ENCODE measurements around the gene STOX2.

GRCh38 chr4:183926950-183927349 is 21.8 kb downstream of the STOX2 start:
- TF ChIP-seq, protein P1, sequence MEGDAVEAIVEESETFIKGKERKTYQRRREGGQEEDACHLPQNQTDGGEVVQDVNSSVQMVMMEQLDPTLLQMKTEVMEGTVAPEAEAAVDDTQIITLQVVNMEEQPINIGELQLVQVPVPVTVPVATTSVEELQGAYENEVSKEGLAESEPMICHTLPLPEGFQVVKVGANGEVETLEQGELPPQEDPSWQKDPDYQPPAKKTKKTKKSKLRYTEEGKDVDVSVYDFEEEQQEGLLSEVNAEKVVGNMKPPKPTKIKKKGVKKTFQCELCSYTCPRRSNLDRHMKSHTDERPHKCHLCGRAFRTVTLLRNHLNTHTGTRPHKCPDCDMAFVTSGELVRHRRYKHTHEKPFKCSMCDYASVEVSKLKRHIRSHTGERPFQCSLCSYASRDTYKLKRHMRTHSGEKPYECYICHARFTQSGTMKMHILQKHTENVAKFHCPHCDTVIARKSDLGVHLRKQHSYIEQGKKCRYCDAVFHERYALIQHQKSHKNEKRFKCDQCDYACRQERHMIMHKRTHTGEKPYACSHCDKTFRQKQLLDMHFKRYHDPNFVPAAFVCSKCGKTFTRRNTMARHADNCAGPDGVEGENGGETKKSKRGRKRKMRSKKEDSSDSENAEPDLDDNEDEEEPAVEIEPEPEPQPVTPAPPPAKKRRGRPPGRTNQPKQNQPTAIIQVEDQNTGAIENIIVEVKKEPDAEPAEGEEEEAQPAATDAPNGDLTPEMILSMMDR (IDR thresholded peaks at IDR 0.05), result no peak
- no peak for TF ChIP-seq POLR2A (IDR thresholded peaks at IDR 0.05)
